ENCODE measurements around the gene SFI1.

GRCh38 chr22:31520051-31520450, 23.7 kb downstream of the SFI1 start:
- TF ChIP-seq CTCF (conservative IDR thresholded peaks at IDR 0.05; ENCODE audit: low read length): no peak
- TF ChIP-seq EZH2phosphoT487 (IDR thresholded peaks at IDR 0.05; ENCODE audit: borderline replicate concordance): no peak

Measured in Loucy (cell line).